ENCODE data around the gene SOS1. TPM values are rescaled to one million over a fixed set of nuclear protein-coding genes. Genes with fewer than 3 reads are reported as not detected.

Gene SOS1
- total RNA-seq, 1 experiment from 2014 or later, result 16.2 TPM

DNA sequence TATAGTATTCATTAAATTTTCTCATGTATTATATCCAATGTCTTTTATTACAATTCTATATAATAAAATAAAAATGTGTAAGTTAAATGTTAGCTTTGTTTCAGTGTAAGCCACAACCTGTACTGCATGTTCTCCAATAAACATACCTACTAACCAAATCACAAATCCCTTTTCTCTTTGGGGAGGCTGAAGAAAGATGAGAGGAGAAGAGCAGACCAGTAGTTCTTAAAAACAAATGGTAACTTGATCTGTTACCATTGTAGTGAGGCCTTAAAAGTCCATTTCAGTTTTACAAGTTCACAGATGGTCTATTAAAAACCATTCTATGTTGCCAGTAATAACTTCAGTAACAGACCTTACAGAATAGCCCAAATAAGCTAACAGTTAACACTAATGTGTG, 100.5 kb downstream of the SOS1 start:
- no peaks in the 10 kb centered on the region for H3K9me3 ChIP-seq (replicated peaks)
- no peak for DNase-seq (ENCODE audit: low read depth in 1 of 2, low spot score in 2 of 2)
- H3K4me1 ChIP-seq (replicated peaks), result no peaks in the 10 kb centered on the region
- no peak overlapping the region for H3K27ac ChIP-seq
- H3K4me3 ChIP-seq, result no peak overlapping the region
- peaks cover 3% of the 10 kb centered on the region; the same call in 1 of the 2 replicates for H3K36me3 ChIP-seq
- no peaks in the 10 kb centered on the region for H3K27me3 ChIP-seq (replicated peaks)

GRCh38 chr2:39018638-39019037, 102.2 kb downstream of the SOS1 start:
- H3K4me1 ChIP-seq (replicated peaks), result no peaks in the 10 kb centered on the region
- no peak overlapping the region for H3K27ac ChIP-seq
- H3K9me3 ChIP-seq (replicated peaks), result no peaks in the 10 kb centered on the region
- peaks cover 5% of the 10 kb centered on the region for H3K36me3 ChIP-seq
- no peaks in the 10 kb centered on the region for H3K27me3 ChIP-seq (replicated peaks)
- DNase-seq (ENCODE audit: low read depth in 1 of 2, low spot score in 2 of 2), result no peak
- no peak overlapping the region for H3K4me3 ChIP-seq

DNA sequence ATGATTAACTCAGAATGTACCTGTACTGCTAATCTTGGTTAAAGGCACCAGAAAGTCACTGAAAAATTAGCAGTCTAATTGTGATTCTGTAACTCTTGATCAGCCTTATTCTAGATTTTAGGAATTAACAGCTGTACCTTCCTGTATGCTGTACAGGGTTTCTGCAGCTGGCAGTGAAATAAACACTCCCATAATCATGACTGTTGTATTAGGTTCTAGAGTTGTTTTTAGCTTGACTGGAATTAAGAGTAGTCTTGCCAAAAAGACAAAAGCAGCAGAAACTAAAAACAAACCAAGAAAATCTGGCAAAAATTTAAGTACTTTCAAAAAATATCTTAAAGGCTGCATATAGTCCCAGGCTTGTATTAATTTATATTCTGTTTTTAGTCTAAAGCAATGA, 103.5 kb downstream of the SOS1 start:
- Histone ChIP-seq H3K36me3 (peaks cover 14% of the 10 kb centered on the region), H3K4me3 (no peak overlapping the region), H3K27me3 (replicated peaks) (no peaks in the 10 kb centered on the region), H3K27ac (no peak overlapping the region), H3K9me3 (replicated peaks) (no peaks in the 10 kb centered on the region), H3K4me1 (replicated peaks) (no peaks in the 10 kb centered on the region)
- no peak for DNase-seq (ENCODE audit: low read depth in 1 of 2, low spot score in 2 of 2)

DNA sequence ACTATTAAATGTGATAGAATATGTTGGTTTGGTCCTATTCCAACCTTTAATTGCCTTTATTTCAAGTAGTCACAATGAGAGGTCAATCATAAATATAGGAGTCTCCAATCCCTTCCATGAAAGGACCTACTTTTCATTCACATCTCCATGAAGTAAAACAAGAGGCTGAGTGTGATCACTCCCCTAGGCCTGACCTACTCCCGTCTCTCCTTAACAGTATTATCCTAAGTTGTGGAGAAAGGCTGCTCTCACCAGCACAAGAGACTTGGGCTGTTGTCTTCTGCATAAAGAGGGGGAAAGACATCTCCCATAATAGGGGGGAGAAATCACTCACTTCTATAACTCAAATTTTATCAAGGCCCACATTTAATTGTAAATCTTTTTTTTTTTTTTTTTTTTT, 105.4 kb downstream of the SOS1 start:
- no peaks in the 10 kb centered on the region for H3K27me3 ChIP-seq (replicated peaks)
- H3K27ac ChIP-seq, result no peak overlapping the region
- no peak overlapping the region for H3K4me3 ChIP-seq
- no peak for DNase-seq (ENCODE audit: low read depth in 1 of 2, low spot score in 2 of 2)
- no peaks in the 10 kb centered on the region for H3K9me3 ChIP-seq (replicated peaks)
- H3K36me3 ChIP-seq, result peaks cover 14% of the 10 kb centered on the region
- H3K4me1 ChIP-seq (replicated peaks), result no peaks in the 10 kb centered on the region

GRCh38 chr2:39013871-39014270, 107.0 kb downstream of the SOS1 start:
- peaks cover 24% of the 10 kb centered on the region for H3K36me3 ChIP-seq

DNA sequence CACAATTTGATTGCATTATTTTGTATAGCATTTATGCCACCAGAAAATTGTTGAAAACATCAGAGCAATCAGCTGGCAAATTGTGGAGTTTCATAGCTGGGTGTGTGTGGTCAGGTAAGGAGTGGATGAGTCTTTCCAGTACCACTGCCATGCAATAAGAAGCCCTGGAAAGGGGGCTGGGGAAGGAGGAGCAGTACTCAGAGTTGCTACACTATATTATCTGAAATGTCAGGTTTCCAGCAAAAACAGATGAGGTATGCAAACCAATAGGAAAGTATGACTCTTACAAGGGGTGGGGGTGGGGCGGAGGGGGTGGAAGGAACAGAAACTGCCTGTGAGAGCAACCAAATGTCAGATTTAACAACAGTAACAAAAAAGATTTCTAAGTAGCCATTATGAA, 112.2 kb downstream of the SOS1 start:
- no peak overlapping the region for H3K27ac ChIP-seq
- peaks cover 33% of the 10 kb centered on the region for H3K36me3 ChIP-seq
- H3K4me3 ChIP-seq, result no peak overlapping the region
- DNase-seq (ENCODE audit: low read depth in 1 of 2, low spot score in 2 of 2), result no peak
- no peaks in the 10 kb centered on the region for H3K9me3 ChIP-seq (replicated peaks)
- H3K27me3 ChIP-seq (replicated peaks), result no peaks in the 10 kb centered on the region
- no peaks in the 10 kb centered on the region for H3K4me1 ChIP-seq (replicated peaks)

More at GRCh38 chr2:39013871-39014270, 107.0 kb downstream of the SOS1 start:
- H3K9me3 ChIP-seq (replicated peaks), result no peaks in the 10 kb centered on the region
- no peak for DNase-seq (ENCODE audit: low read depth in 1 of 2, low spot score in 2 of 2)
- no peak overlapping the region for H3K27ac ChIP-seq
- no peaks in the 10 kb centered on the region for H3K27me3 ChIP-seq (replicated peaks)
- H3K4me1 ChIP-seq (replicated peaks), result no peaks in the 10 kb centered on the region
- no peak overlapping the region for H3K4me3 ChIP-seq

GRCh38 chr2:39007875-39008504, 112.9 kb downstream of the SOS1 start:
- Histone ChIP-seq H3K27me3 (replicated peaks) (no peaks in the 10 kb centered on the region), H3K4me3 (no peak overlapping the region), H3K36me3 (peaks cover 27% of the 10 kb centered on the region), H3K27ac (no peak overlapping the region), H3K9me3 (replicated peaks) (no peaks in the 10 kb centered on the region), H3K4me1 (replicated peaks) (no peaks in the 10 kb centered on the region)
- DNase-seq (ENCODE audit: low read depth in 1 of 2, low spot score in 2 of 2), result no peak

GRCh38 chr2:39000552-39000951, 120.3 kb downstream of the SOS1 start:
- no peaks in the 10 kb centered on the region for H3K27me3 ChIP-seq (replicated peaks)
- no peak overlapping the region for H3K4me3 ChIP-seq
- H3K27ac ChIP-seq, result no peak overlapping the region
- peaks cover 13% of the 10 kb centered on the region for H3K4me1 ChIP-seq (replicated peaks)
- no peak for DNase-seq (ENCODE audit: low read depth in 1 of 2, low spot score in 2 of 2)
- H3K9me3 ChIP-seq (replicated peaks), result no peaks in the 10 kb centered on the region
- peaks cover 35% of the 10 kb centered on the region for H3K36me3 ChIP-seq

- H3K4me3 ChIP-seq, result no peak overlapping the region
- H3K27ac ChIP-seq, result peak overlapping the region; percentile 16
- H3K36me3 ChIP-seq, result peaks cover 25% of the 10 kb centered on the region
Observed at GRCh38 chr2:38997781-38998180, 123.1 kb downstream of the SOS1 start.

GRCh38 chr2:38991899-38992298, 129.0 kb downstream of the SOS1 start:
- H3K4me1 ChIP-seq (replicated peaks), result no peaks in the 10 kb centered on the region
- H3K27me3 ChIP-seq (replicated peaks), result no peaks in the 10 kb centered on the region
- no peak overlapping the region for H3K4me3 ChIP-seq
- H3K27ac ChIP-seq, result no peak overlapping the region
- no peak for DNase-seq (ENCODE audit: low read depth in 1 of 2, low spot score in 2 of 2)
- H3K9me3 ChIP-seq (replicated peaks), result no peaks in the 10 kb centered on the region
- H3K36me3 ChIP-seq, result peaks cover 2% of the 10 kb centered on the region; the same call in 1 of the 2 replicates

More at GRCh38 chr2:38997781-38998180, 123.1 kb downstream of the SOS1 start:
- peak; percentile 59 to 68 for DNase-seq (ENCODE audit: low read depth in 1 of 2, low spot score in 2 of 2)
- peaks cover 13% of the 10 kb centered on the region for H3K4me1 ChIP-seq (replicated peaks)
- H3K9me3 ChIP-seq (replicated peaks), result no peaks in the 10 kb centered on the region
- H3K27me3 ChIP-seq (replicated peaks), result no peaks in the 10 kb centered on the region

- no peaks in the 10 kb centered on the region for H3K9me3 ChIP-seq (replicated peaks)
- no peak for DNase-seq (ENCODE audit: low read depth in 1 of 2, low spot score in 2 of 2)
- no peak overlapping the region for H3K27ac ChIP-seq
- no peak overlapping the region for H3K4me3 ChIP-seq
- H3K4me1 ChIP-seq (replicated peaks), result no peaks in the 10 kb centered on the region
- no peaks in the 10 kb centered on the region for H3K27me3 ChIP-seq (replicated peaks)
- peaks cover 2% of the 10 kb centered on the region; the same call in 1 of the 2 replicates for H3K36me3 ChIP-seq
Observed at GRCh38 chr2:38988716-38989115, 132.1 kb downstream of the SOS1 start.

DNA sequence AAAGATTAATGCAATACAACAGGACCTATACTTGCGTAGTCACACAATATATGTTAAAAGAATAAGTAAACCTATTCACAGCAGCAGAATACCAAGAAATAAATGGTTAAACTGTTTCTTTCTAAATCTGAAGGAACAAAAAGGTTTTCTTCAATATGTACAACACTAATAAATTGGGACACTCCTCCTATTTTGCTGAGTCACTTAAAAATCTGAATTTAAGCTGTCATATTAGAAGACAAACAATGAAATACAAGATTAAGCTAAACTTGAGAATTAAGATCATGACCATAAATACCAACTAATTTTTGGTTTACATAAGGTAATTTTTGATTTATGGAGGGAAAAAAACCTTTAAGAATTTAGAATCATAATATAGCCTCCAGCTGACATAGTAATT, 138.4 kb downstream of the SOS1 start:
- H3K4me3 ChIP-seq, result no peak overlapping the region
- H3K9me3 ChIP-seq (replicated peaks), result no peaks in the 10 kb centered on the region
- peaks cover 2% of the 10 kb centered on the region; the same call in 1 of the 2 replicates for H3K36me3 ChIP-seq
- no peaks in the 10 kb centered on the region for H3K4me1 ChIP-seq (replicated peaks)
- no peak overlapping the region for H3K27ac ChIP-seq
- H3K27me3 ChIP-seq (replicated peaks), result no peaks in the 10 kb centered on the region
- no peak for DNase-seq (ENCODE audit: low read depth in 1 of 2, low spot score in 2 of 2)

DNA sequence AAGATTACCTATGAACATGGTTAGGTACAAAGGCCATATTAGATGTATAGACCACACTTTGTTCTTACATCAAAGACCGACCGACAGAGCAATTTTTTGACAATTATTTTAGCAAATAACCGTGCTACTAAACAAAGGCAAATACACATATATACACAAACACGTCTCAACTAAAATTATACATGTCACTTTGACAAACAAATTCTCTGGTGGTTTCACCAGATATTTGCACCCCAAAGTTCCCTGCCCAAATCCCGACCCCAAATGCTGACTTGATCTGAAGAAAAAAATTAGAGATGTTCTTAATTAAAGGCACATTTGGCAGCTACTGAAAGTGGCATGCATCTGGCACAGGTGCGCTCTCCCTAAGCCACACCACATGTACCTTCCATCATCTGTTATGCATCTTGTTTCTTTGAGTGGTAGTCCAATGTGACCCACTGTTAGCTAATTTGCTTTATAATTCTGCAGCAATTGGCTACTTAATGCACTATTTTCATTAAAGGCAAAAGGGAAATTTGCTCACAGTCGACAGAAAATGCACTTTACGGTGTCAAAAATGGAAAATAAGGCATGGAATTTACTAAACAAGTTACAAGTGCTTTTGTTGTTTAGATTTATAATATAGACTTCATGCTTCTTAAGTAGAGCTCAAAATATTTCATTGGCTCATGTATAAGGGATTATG, 139.0 kb downstream of the SOS1 start:
- peaks cover 2% of the 10 kb centered on the region; the same call in 1 of the 2 replicates for H3K36me3 ChIP-seq
- H3K27ac ChIP-seq, result no peak overlapping the region
- no peaks in the 10 kb centered on the region for H3K9me3 ChIP-seq (replicated peaks)

GRCh38 chr2:38981003-38981669, 139.7 kb downstream of the SOS1 start:
- Histone ChIP-seq H3K27ac (no peak overlapping the region), H3K4me1 (replicated peaks) (no peaks in the 10 kb centered on the region), H3K4me3 (no peak overlapping the region), H3K27me3 (replicated peaks) (no peaks in the 10 kb centered on the region), H3K9me3 (replicated peaks) (no peaks in the 10 kb centered on the region), H3K36me3 (peaks cover 2% of the 10 kb centered on the region; the same call in 1 of the 2 replicates)
- no peak for DNase-seq (ENCODE audit: low read depth in 1 of 2, low spot score in 2 of 2)

More for the DNA sequence above, 139.0 kb downstream of the SOS1 start:
- no peaks in the 10 kb centered on the region for H3K27me3 ChIP-seq (replicated peaks)
- no peaks in the 10 kb centered on the region for H3K4me1 ChIP-seq (replicated peaks)
- DNase-seq (ENCODE audit: low read depth in 1 of 2, low spot score in 2 of 2), result no peak
- no peak overlapping the region for H3K4me3 ChIP-seq
